ENCODE measurements around the gene CFAP221.

Gene CFAP221

GRCh38 chr2:119681203-119681867 is 137.1 kb downstream of the CFAP221 start:
- DNase-seq (ENCODE audit: low spot score), result peak; percentile 46

GRCh38 chr2:119681868-119682220 is 137.6 kb downstream of the CFAP221 start:
- DNase-seq (ENCODE audit: low spot score), result no peak

GRCh38 chr2:119682578-119682977 is 138.3 kb downstream of the CFAP221 start:
- peak; percentile 51 for DNase-seq (ENCODE audit: low spot score)

GRCh38 chr2:119683074-119683712 is 138.9 kb downstream of the CFAP221 start:
- DNase-seq (ENCODE audit: low spot score), result peak; percentile 57

- DNase-seq (ENCODE audit: low spot score), result peak; percentile 31
Observed at GRCh38 chr2:119683713-119684443, 139.6 kb downstream of the CFAP221 start.

- peak; percentile 30 for DNase-seq (ENCODE audit: low spot score)
Observed at GRCh38 chr2:119684518-119684917, 140.3 kb downstream of the CFAP221 start.

- peak; percentile 60 for DNase-seq (ENCODE audit: low spot score)
Observed at GRCh38 chr2:119688616-119689015, 144.4 kb downstream of the CFAP221 start.

- no peak for DNase-seq (ENCODE audit: low spot score)
Observed at GRCh38 chr2:119689218-119689617, 145.0 kb downstream of the CFAP221 start.

GRCh38 chr2:119691189-119691588 is 146.9 kb downstream of the CFAP221 start:
- no peak for DNase-seq (ENCODE audit: low spot score)

GRCh38 chr2:119691651-119692245 is 147.5 kb downstream of the CFAP221 start:
- no peak for DNase-seq (ENCODE audit: low spot score)

- DNase-seq (ENCODE audit: low spot score), result no peak
Observed at GRCh38 chr2:119692310-119692709, 148.1 kb downstream of the CFAP221 start.

- DNase-seq (ENCODE audit: low spot score), result no peak
Observed at GRCh38 chr2:119692954-119693353, 148.7 kb downstream of the CFAP221 start.

GRCh38 chr2:119693567-119693966 is 149.3 kb downstream of the CFAP221 start:
- no peak for DNase-seq (ENCODE audit: low spot score)

GRCh38 chr2:119693967-119694366 is 149.7 kb downstream of the CFAP221 start:
- DNase-seq (ENCODE audit: low spot score), result no peak

- no peak for DNase-seq (ENCODE audit: low spot score)
Observed at GRCh38 chr2:119694470-119694844, 150.2 kb downstream of the CFAP221 start.

- no peak for DNase-seq (ENCODE audit: low spot score)
Observed at GRCh38 chr2:119694845-119695521, 150.7 kb downstream of the CFAP221 start.

GRCh38 chr2:119696005-119696404 is 151.8 kb downstream of the CFAP221 start:
- DNase-seq (ENCODE audit: low spot score), result no peak

- no peak for DNase-seq (ENCODE audit: low spot score)
Observed at GRCh38 chr2:119696494-119697030, 152.3 kb downstream of the CFAP221 start.

GRCh38 chr2:119697290-119698020 is 153.2 kb downstream of the CFAP221 start:
- no peak for DNase-seq (ENCODE audit: low spot score)

- DNase-seq (ENCODE audit: low spot score), result no peak
Observed at GRCh38 chr2:119698246-119698645, 154.0 kb downstream of the CFAP221 start.

- no peak for DNase-seq (ENCODE audit: low spot score)
Observed at GRCh38 chr2:119699016-119699606, 154.9 kb downstream of the CFAP221 start.

Data from left forelimb (tissue), 1 donor.